NCI-H1048 (cell line): Measurements from ENCODE around the gene SLC43A2.

ENCODE experiments used
- DNase-seq: peaks from one replicate; lab custom pipeline; 2025; lab: John Stamatoyannopoulos, UW

Gene SLC43A2

DNA sequence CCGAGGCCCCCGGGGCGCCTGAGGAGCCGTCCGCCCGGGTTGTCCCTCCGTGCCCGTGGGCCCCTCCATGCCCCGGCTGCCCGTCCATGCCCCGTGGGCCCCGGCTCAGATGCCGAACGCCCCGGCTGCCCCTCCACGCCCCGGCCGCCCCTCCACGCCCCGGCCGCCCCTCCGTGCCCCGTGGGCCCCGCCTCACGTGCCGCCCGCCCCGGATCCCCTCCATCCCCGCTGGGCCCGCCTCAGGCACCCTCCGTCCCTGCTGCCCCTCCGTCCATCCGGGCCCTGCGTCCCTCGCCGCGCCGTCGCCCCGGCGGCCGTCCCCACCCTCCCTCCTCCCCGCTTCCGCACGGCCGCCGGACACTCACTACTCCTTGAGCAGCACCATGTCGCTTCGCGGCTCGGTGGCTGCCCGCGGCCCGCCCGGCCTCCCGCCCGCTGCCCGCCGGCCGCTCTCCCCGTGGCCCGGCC, 66.4 kb downstream of the SLC43A2 start:
- no peak for DNase-seq

GRCh38 chr17:1561420-1562175, 67.0 kb downstream of the SLC43A2 start:
- no peak for DNase-seq

- DNase-seq = no peak
Measured at GRCh38 chr17:1560858-1561355, 67.7 kb downstream of the SLC43A2 start.

GRCh38 chr17:1560101-1560857, 68.4 kb downstream of the SLC43A2 start:
- no peak for DNase-seq

GRCh38 chr17:1559047-1560043, 69.3 kb downstream of the SLC43A2 start:
- no peak for DNase-seq

GRCh38 chr17:1558401-1558800, 70.2 kb downstream of the SLC43A2 start:
- DNase-seq = no peak

GRCh38 chr17:1557355-1558095, 71.1 kb downstream of the SLC43A2 start:
- DNase-seq = no peak

DNA sequence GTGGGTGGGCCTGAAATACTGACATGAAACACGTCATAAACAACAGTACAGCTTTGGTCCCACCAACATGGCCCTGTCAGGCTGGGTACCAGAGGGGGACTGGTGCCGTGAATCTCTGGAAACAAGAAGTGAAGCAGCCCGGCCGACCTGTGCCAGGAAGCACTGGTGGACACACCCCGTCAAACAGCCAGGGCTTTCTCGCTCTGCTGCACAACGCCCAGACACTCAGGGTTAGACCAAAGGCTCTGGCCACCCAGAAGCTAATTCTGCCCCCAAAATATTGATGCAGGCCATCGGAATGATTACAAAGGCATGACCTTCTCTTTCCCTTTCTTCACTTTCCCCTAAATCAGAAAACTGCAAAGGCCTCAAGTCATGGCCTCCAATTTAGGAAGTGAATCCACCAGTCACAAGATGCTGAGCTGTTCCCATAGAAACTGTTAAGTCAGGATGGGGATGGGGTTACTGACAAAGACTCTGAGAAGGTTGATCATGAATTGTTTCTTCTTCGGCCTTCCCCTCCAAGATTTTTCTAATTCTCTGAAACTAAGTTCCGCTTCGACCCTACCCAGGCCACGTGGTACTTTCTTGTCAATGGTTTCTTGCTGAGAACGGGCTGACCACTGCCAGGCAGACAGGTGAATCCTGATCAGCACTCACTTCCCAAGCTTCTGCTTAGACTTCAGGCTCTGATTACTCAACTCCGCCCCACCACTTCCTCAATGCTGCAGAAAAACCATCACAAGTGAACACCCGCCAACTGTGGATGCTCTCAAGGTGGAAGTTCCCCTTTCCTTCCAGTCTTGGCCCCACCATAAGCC, 72.8 kb downstream of the SLC43A2 start:
- no peak for DNase-seq

- no peak for DNase-seq
Measured at GRCh38 chr17:1554751-1555540, 73.7 kb downstream of the SLC43A2 start.

- DNase-seq = no peak
Measured at GRCh38 chr17:1553354-1554266, 75.0 kb downstream of the SLC43A2 start.

GRCh38 chr17:1552932-1553331, 75.7 kb downstream of the SLC43A2 start:
- no peak for DNase-seq

DNA sequence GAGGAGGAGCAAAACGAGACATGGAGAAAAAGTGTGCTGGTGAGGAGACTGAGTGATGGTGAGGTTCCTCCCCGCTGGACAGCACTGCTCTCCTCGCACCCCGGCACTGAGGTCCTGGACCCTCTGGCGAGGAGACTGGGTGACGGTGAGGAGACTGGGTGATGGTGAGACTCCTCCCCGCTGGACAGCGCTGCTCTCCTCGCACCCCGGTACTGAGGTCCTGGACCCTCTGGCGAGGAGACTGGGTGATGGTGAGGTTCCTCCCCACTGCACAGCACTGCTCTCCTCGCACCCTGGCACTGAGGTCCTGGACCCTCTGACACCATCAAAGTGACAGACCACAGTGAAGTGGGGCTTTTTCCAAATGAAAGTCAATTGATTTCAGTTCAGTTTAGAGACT, 76.9 kb downstream of the SLC43A2 start:
- DNase-seq = no peak

DNA sequence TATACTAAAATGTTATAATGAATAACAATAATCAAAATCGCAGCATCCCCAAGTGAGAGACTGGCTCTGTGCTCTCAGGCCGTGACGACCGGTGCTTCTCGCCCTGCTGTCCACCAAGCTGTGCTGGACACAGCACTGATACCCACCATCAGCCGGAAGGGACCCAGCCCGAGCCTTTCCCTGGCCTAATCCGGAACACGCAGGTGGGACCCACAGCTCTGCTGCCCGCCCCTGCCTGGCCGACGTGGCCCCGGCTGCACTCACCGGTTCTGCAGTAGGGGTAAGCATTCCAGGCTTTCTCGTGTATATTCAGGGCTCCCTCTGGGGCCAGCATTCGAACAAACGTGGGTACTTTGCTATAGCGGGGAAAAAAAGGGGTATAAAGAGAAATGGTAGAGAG, 80.6 kb downstream of the SLC43A2 start:
- DNase-seq = no peak

DNA sequence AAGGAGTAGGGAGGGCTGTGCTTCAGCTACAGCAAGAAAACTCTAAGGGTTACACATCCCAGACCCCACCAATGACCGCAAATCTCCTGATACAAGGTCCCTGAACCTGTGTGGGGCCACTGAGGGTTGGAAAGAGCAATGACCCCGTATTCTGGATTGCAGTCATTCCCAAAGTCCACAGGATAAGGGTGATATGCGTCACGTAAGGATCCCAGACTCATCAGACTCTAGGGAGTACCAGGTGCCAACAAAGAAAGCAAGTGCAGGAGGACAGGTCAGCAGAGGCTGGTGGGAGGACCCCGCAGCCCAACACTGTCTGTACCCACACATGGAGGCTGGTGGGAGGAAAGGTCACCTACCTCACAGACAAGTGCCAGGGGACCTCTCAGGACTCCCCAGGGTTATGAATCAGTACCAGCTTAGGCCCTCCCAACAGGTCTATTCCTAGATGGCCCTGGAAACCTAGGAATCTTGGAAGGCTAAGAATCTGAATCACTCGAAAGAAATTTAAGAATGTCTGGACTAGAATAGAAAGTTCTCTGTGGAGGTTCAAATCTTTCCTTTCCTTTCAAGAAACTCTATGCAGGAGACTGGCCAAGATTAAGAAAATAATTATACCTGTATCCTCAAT, 82.2 kb downstream of the SLC43A2 start:
- DNase-seq = no peak

DNA sequence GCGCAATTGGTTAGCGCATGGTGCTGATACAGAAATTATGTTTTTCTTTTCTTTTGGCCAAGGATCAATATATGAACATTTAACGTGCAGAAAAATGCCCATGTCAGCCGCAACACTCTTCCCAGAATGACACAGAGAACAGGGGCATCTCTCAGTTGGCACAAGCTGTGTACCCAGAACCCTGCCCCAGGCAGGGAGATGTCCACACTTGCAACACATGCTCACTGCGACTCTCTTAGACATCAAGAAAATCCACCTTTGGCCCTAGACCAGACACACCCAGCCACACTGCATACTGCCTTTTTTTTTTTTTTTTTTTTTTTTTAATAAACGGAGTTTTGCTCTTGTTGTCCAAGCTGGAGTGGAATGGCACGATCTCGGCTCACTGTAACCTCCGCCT, 83.0 kb downstream of the SLC43A2 start:
- DNase-seq = no peak

GRCh38 chr17:1542316-1542715, 86.3 kb downstream of the SLC43A2 start:
- no peak for DNase-seq

GRCh38 chr17:1541367-1541904, 87.2 kb downstream of the SLC43A2 start:
- no peak for DNase-seq

GRCh38 chr17:1539811-1540210, 88.8 kb downstream of the SLC43A2 start:
- DNase-seq = no peak
